MCF 10A (cell line): Measurements from ENCODE around the gene CACNA1C. TPM values are rescaled to one million over a fixed set of nuclear protein-coding genes. Genes with fewer than 3 reads are reported as not detected.

Experiments
- BruUV-seq: library from RNA; stranded (reverse); fragments of 400-500 nt; replicated peaks from 2 replicates; lab custom pipeline; 2021; lab: Mats Ljungman, UMichigan
- CTCF ChIA-PET: fragments of 300-600 bp; sonication (Branson Sonifier 250); formaldehyde crosslinking; extraction: SDS; loops from one replicate; lab custom pipeline; 2021; ENCODE audit warnings: antibody characterized with exemption, inconsistent platforms; lab: Yijun Ruan, JAX
- POLR2A ChIA-PET: fragments of 300-600, 350-650 bp; sonication (Branson Sonifier 250); formaldehyde crosslinking; extraction: SDS; loops from one replicate; lab custom pipeline; 2020; ENCODE audit warnings: antibody characterized with exemption, inconsistent platforms; lab: Yijun Ruan, JAX
- DNase-seq: peaks from one replicate; pipeline ENCODE4 v3.0.0-alpha.2; 2018; ENCODE audit not compliant: unreplicated experiment
- H3K27ac Mint-ChIP-seq: one replicate; pipeline ENCODE4 v1.8.0; 2022; ENCODE audit warnings: mild to moderate bottlenecking, low read depth, mixed read lengths; ENCODE audit not compliant: unreplicated experiment
- H3K27me3 Mint-ChIP-seq: one replicate; pipeline ENCODE4 v1.8.0; 2022; ENCODE audit warnings: mixed read lengths; ENCODE audit not compliant: insufficient read depth, unreplicated experiment
- H3K36me3 Mint-ChIP-seq: one replicate; pipeline ENCODE4 v1.8.0; 2022; ENCODE audit warnings: mild to moderate bottlenecking, moderate library complexity, mixed read lengths; ENCODE audit not compliant: insufficient read depth, unreplicated experiment
- H3K4me1 Mint-ChIP-seq: one replicate; pipeline ENCODE4 v1.8.0; 2022; ENCODE audit warnings: mixed read lengths; ENCODE audit not compliant: insufficient read depth, unreplicated experiment
- H3K4me3 Mint-ChIP-seq: one replicate; pipeline ENCODE4 v1.8.0; 2022; ENCODE audit warnings: mild to moderate bottlenecking, moderate library complexity, mixed read lengths; ENCODE audit not compliant: unreplicated experiment
- H3K9me3 Mint-ChIP-seq: one replicate; pipeline ENCODE4 v1.8.0; 2022; ENCODE audit warnings: mixed read lengths; ENCODE audit not compliant: unreplicated experiment
- intact Hi-C: fragments of 100-400 bp; cut with micrococcal nuclease; formaldehyde crosslinking; loops from 2 replicates; pipeline ENCODE4 v1.14.1; 2022
- total RNA-seq: library from RNA; stranded (reverse); gene quantifications from 2 replicates; pipeline ENCODE4 v1.2.3, GENCODE V29; 2022
- TF ChIP-seq, protein P1 (sequence below): fragments of 200-600 bp; IDR thresholded peaks from one replicate; pipeline ENCODE4 v1.8.0; 2022; ENCODE audit warnings: antibody characterized with exemption, mild to moderate bottlenecking; ENCODE audit not compliant: unreplicated experiment

Gene CACNA1C
- total RNA-seq, 1 experiment from 2014 or later, result not detected

DNA sequence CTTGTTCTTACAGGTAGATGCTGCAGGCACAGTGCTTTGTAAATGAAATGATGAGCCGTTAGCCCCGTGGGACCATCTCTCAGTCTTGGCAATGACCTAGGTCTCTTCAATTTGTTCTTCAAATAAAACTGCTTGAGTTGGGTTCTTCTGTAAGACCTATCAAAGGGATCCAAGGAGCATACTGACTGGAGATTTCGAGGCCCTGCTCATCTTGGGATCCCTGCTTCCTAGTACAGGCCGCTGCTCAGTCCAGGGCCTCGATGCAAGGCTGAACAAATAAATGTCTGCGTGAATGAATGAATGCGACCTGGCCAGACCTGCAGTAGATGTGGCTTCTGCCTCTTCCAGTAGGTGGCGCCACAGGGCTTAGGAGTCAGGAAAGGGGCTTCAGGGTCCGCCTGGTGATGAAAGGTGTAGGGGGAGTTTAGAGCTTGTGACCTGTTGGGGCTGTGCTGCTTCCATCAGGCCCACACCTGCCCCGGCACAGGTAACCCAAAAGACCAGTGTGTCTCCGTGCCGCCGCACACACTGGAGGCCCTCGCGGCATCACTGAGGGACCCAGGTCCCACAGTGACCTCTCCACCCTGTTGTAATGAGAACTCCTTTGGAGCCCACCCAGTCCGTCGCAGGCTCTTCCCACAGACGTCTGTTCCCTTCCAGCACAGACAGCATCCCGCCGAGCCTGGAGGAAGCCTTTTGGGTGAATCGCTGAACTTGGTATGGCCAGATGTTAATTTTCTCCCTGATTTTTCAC lies 4.4 kb downstream of the CACNA1C start:
- Mint-ChIP-seq H3K4me1 (no peaks in the 10 kb centered on the region), H3K27ac (no peak overlapping the region), H3K9me3 (no peaks in the 10 kb centered on the region), H3K4me3 (no peak overlapping the region), H3K27me3 (peaks cover 26% of the 10 kb centered on the region), H3K36me3 (no peaks in the 10 kb centered on the region)
- peak; percentile 67 for DNase-seq
- intact Hi-C loops, result loop anchor here (1.0 to 5.0 kb wide), 3 partner anchors 210 to 526 kb away; no protein-coding TSS in a partner anchor
- ChIA-PET POLR2A (no interaction called here), CTCF (interaction anchor here (0.6 to 2.7 kb wide), 14 partner anchors 9 to 624 kb away, joined by 3 to 13 read pairs (median 4); no protein-coding TSS in a partner anchor)
- TF ChIP-seq, protein P1, sequence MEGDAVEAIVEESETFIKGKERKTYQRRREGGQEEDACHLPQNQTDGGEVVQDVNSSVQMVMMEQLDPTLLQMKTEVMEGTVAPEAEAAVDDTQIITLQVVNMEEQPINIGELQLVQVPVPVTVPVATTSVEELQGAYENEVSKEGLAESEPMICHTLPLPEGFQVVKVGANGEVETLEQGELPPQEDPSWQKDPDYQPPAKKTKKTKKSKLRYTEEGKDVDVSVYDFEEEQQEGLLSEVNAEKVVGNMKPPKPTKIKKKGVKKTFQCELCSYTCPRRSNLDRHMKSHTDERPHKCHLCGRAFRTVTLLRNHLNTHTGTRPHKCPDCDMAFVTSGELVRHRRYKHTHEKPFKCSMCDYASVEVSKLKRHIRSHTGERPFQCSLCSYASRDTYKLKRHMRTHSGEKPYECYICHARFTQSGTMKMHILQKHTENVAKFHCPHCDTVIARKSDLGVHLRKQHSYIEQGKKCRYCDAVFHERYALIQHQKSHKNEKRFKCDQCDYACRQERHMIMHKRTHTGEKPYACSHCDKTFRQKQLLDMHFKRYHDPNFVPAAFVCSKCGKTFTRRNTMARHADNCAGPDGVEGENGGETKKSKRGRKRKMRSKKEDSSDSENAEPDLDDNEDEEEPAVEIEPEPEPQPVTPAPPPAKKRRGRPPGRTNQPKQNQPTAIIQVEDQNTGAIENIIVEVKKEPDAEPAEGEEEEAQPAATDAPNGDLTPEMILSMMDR, result peak; percentile 94
- BruUV-seq, result no TSS peak

DNA sequence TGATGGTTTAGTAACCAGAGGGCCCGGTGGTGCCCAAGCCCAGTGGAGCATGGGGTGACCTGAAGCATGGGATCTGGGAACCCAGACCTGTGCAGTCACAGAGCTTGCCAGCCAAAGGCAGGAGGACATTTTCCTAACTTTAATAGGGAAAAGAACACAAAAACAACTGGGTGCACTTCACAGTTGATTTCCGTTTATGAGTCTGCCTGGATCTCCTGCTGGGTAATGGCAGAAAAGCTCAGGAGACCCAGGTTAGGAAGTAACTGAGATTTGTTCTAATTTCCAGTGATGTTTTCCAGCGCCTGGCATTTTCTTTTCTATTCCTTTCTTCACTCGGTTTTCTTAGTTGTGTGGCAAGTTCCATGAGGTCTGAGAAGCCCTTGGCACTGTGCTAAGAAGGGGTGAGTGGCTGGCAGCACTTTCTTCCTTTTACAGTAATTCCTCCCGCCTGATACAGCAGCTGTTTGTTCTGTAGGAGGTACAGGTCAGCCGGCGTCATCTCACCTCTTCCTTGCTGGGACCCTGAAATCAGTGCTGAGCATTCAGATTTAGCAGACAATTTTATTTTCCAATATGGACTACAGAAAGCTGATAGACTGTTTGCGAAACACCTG lies 5.1 kb downstream of the CACNA1C start:
- no peaks in the 10 kb centered on the region for H3K4me1 Mint-ChIP-seq

DNA sequence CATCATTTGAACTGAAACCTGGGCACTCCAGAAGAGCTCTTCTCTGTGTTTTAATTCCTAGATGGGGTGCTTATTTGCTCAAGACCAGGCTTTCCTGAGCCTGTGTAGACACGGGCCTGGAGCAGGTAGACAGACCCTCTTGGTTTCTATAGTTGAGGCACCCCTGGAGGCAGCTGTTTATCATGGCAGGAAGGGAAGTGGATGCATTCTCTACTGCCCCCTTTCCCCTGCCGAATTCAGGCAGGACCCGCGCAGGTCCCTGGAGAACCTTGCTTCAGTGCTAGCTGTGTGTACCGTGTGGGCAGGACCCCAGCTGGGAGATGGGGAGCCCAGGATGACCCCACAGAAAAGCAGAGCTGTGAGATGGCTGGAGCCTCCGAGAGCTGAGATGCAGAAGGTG lies 6.0 kb downstream of the CACNA1C start:
- H3K4me1 Mint-ChIP-seq, result no peaks in the 10 kb centered on the region
- H3K27ac Mint-ChIP-seq, result no peak overlapping the region
- ChIA-PET POLR2A (interaction anchor here (0.6 to 0.9 kb wide), 3 partner anchors 71 to 500 kb away, joined by 3 read pairs; no protein-coding TSS in a partner anchor), CTCF (interaction anchor here (0.6 to 2.2 kb wide), 5 partner anchors 9 to 622 kb away, joined by 3 to 9 read pairs (median 4); no protein-coding TSS in a partner anchor)
- intact Hi-C loops, result loop anchor here (5.0 kb wide), 1 partner anchor 208 kb away; no protein-coding TSS in a partner anchor
- no peak for DNase-seq
- no peak overlapping the region for H3K4me3 Mint-ChIP-seq
- BruUV-seq, result no TSS peak
- TF ChIP-seq, protein P1, result no peak
- H3K36me3 Mint-ChIP-seq, result no peaks in the 10 kb centered on the region
- H3K27me3 Mint-ChIP-seq, result peaks cover 25% of the 10 kb centered on the region
- H3K9me3 Mint-ChIP-seq, result no peaks in the 10 kb centered on the region

More for the DNA sequence above, 5.1 kb downstream of the CACNA1C start:
- H3K36me3 Mint-ChIP-seq, result no peaks in the 10 kb centered on the region
- peaks cover 25% of the 10 kb centered on the region for H3K27me3 Mint-ChIP-seq
- H3K27ac Mint-ChIP-seq, result no peak overlapping the region
- H3K9me3 Mint-ChIP-seq, result no peaks in the 10 kb centered on the region
- no peak overlapping the region for H3K4me3 Mint-ChIP-seq
- intact Hi-C loops, result loop anchor here (1.0 to 5.0 kb wide), 3 partner anchors 209 to 525 kb away; no protein-coding TSS in a partner anchor
- BruUV-seq, result no TSS peak
- TF ChIP-seq, protein P1, result no peak
- CTCF ChIA-PET, result interaction anchor here (0.6 to 2.7 kb wide), 12 partner anchors 9 to 623 kb away, joined by 3 to 13 read pairs (median 4); no protein-coding TSS in a partner anchor
- no peak for DNase-seq
- POLR2A ChIA-PET, result no interaction called here

DNA sequence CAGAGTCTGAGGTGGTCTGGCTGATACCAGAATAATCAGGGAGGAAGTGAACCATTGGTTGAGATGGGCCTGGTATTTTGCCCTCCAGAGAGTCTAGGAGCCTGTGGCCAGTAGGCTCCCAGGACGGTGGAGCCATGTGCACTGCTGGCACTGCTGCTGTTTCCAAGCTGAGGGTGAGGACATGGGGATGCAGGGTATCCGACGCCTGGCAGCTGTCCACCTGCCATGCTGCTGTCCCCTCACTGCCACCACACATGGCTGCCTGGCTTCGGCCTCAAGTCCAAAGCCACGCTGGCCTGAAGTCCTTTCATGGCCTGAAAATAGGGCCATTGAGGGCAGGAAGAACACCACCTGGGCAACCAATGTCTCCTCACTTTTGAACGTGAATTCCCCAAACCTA lies 8.6 kb downstream of the CACNA1C start:
- H3K9me3 Mint-ChIP-seq, result peaks cover 9% of the 10 kb centered on the region
- no TSS peak for BruUV-seq
- H3K27me3 Mint-ChIP-seq, result peaks cover 15% of the 10 kb centered on the region
- TF ChIP-seq, protein P1, result no peak
- POLR2A ChIA-PET, result no interaction called here
- H3K4me1 Mint-ChIP-seq, result peaks cover 7% of the 10 kb centered on the region
- CTCF ChIA-PET, result interaction anchor here (0.7 to 1.2 kb wide), 2 partner anchors 122 to 522 kb away, joined by 3 to 4 read pairs; no protein-coding TSS in a partner anchor
- H3K36me3 Mint-ChIP-seq, result no peaks in the 10 kb centered on the region
- no peak for DNase-seq
- H3K4me3 Mint-ChIP-seq, result no peak overlapping the region
- intact Hi-C loops, result no loop called here
- no peak overlapping the region for H3K27ac Mint-ChIP-seq
